GM12878 (cell line): ENCODE data around the gene ARHGAP32. TPM values are rescaled to one million over a fixed set of nuclear protein-coding genes. Genes with fewer than 3 reads are reported as not detected.

Experiments used
- ATAC-seq: fragments of 200-7000 bp; cut with Tn5 transposase; 3 replicates; pipeline ENCODE4 v1.9.1; 2020; ENCODE audit warnings: mild to moderate bottlenecking, moderate library complexity
- BruUV-seq: library from RNA; stranded (reverse); fragments of 400-500 nt; replicated peaks from 2 replicates; lab custom pipeline; 2021; lab: Mats Ljungman, UMichigan
- CTCF ChIA-PET: fragments of 300-600 bp; sonication (Branson Sonifier 250); formaldehyde crosslinking; extraction: SDS; loops from one replicate; lab custom pipeline; 2021; ENCODE audit warnings: inconsistent platforms; lab: Yijun Ruan, JAX
- POLR2A ChIA-PET: fragments of 350-600 bp; formaldehyde crosslinking; extraction: SDS; loops from one replicate; lab custom pipeline; 2021; ENCODE audit warnings: inconsistent platforms; lab: Charles Lee
- RAD21 ChIA-PET: fragments of 300-600 bp; sonication (Branson Sonifier 250); formaldehyde crosslinking; loops from one replicate; lab custom pipeline; 2023; ENCODE audit warnings: antibody characterized with exemption; ENCODE audit not compliant: unreplicated experiment; lab: Charles Lee
- SMC1A ChIA-PET: fragments of 300-600 bp; sonication (Branson Sonifier 250); formaldehyde crosslinking; loops from one replicate; lab custom pipeline; 2023; ENCODE audit not compliant: unreplicated experiment, uncharacterized antibody; lab: Charles Lee
- DNase-seq: peaks from one replicate; pipeline ENCODE4 v3.0.0-alpha.2; 2011; ENCODE audit warnings: low read depth, low spot score
- FAIRE-seq: peaks from 3 replicates; lab custom pipeline; 2011; peaks lifted over from hg19 to GRCh38; lab: Jason Lieb, UNC
- H2AFZ ChIP-seq: 2 replicates; pipeline ENCODE4 v1.6.0; 2011; ENCODE audit warnings: low read depth, low read length, control low read depth; ENCODE audit not compliant: control insufficient read depth
- H3K27ac ChIP-seq: 2 replicates; pipeline ENCODE4 v1.5.1; 2011; ENCODE audit warnings: control low read depth; ENCODE audit not compliant: control insufficient read depth, insufficient read depth
- H3K27me3 ChIP-seq, 2 experiments: replicated peaks in 1 of 2; 2 replicates each; pipeline versions ENCODE4 v1.6.0 to v1.6.1; 2011; ENCODE audit warnings: low read length in 1 of 2; ENCODE audit not compliant: control insufficient read depth in 2 of 2, insufficient read depth in 2 of 2
- H3K36me3 ChIP-seq, 2 experiments: 2 replicates each; pipeline ENCODE4 v1.5.1; 2011; ENCODE audit warnings: low read length in 1 of 2; ENCODE audit not compliant: control insufficient read depth in 2 of 2, insufficient read depth in 2 of 2
- H3K4me1 ChIP-seq: 2 replicates; pipeline ENCODE4 v1.6.1; 2011; ENCODE audit warnings: mild to moderate bottlenecking, low read length, moderate library complexity, mixed read lengths; ENCODE audit not compliant: control insufficient read depth, insufficient read depth
- H3K4me2 ChIP-seq: 2 replicates; pipeline ENCODE4 v1.6.0; 2011; ENCODE audit warnings: control low read depth; ENCODE audit not compliant: control insufficient read depth, insufficient read depth
- H3K4me3 ChIP-seq: fragments of 200-600 bp; sonication (generic); 2 replicates; pipeline ENCODE4 v1.5.1; 2016
- H3K79me2 ChIP-seq: 2 replicates; pipeline ENCODE4 v1.6.0; 2011; ENCODE audit warnings: low read length; ENCODE audit not compliant: control insufficient read depth, insufficient read depth
- H3K9ac ChIP-seq: 2 replicates; pipeline ENCODE4 v1.8.0; 2011; ENCODE audit warnings: low read length, control low read depth, mixed read lengths; ENCODE audit not compliant: control insufficient read depth, insufficient read depth
- H3K9me3 ChIP-seq: replicated peaks from 3 replicates; pipeline ENCODE4 v1.5.1; 2011; ENCODE audit warnings: mild to moderate bottlenecking, low read length; ENCODE audit not compliant: control insufficient read depth, insufficient read depth
- H4K20me1 ChIP-seq: 2 replicates; pipeline ENCODE4 v1.6.0; 2011; ENCODE audit not compliant: control insufficient read depth, insufficient read depth
- BACH1 ChIP-seq: fragments of 450-650 bp; IDR thresholded peaks from 2 replicates; pipeline ENCODE4 v1.6.1; 2017; ENCODE audit warnings: mild to moderate bottlenecking, borderline replicate concordance
- CHD4 ChIP-seq: fragments of 200-600 bp; sonication (generic); IDR thresholded peaks from 2 replicates; pipeline ENCODE4 v1.6.1; 2016; ENCODE audit warnings: mild to moderate bottlenecking
- CTCF ChIP-seq, 3 experiments: IDR thresholded peaks in 2 of 3; conservative IDR thresholded peaks in 1 of 3; 2 replicates each; pipeline ENCODE4 v1.5.1; 2011; ENCODE audit warnings: low read depth in 3 of 3, low read length in 3 of 3, mild to moderate bottlenecking in 3 of 3, control low read depth in 2 of 3, moderate library complexity in 2 of 3, inconsistent platforms in 1 of 3, mixed read lengths in 1 of 3; ENCODE audit not compliant: control insufficient read depth in 2 of 3, insufficient read depth in 1 of 3; ENCODE audit errors: extremely low read depth in 1 of 3
- E4F1 ChIP-seq: fragments of 450-650 bp; IDR thresholded peaks from 2 replicates; pipeline ENCODE4 v1.6.1; 2018; ENCODE audit warnings: borderline replicate concordance, mild to moderate bottlenecking; ENCODE audit not compliant: partially characterized antibody
- ELK1 ChIP-seq: IDR thresholded peaks from 2 replicates; pipeline ENCODE4 v1.6.1; 2012; ENCODE audit warnings: low read depth, low read length, improper control_type of control experiment
- MEF2A ChIP-seq: IDR thresholded peaks from 2 replicates; pipeline ENCODE4 v1.6.1; 2011; ENCODE audit warnings: low read depth, mild to moderate bottlenecking, low read length, moderate library complexity; ENCODE audit not compliant: insufficient read depth
- PML ChIP-seq: IDR thresholded peaks from 2 replicates; pipeline ENCODE4 v1.6.1; 2012; ENCODE audit warnings: low read length, inconsistent platforms
- POLR2AphosphoS5 ChIP-seq: IDR thresholded peaks from 2 replicates; pipeline ENCODE4 v1.6.1; 2011; ENCODE audit warnings: mild to moderate bottlenecking, low read length, inconsistent platforms
- RAD21 ChIP-seq: IDR thresholded peaks from 2 replicates; pipeline ENCODE4 v1.6.1; 2011; ENCODE audit warnings: mild to moderate bottlenecking, low read depth, low read length, moderate library complexity; ENCODE audit not compliant: insufficient read depth
- SIN3A ChIP-seq: IDR thresholded peaks from 2 replicates; pipeline ENCODE4 v1.6.1; 2012; ENCODE audit warnings: low read depth, low read length, improper control_type of control experiment
- TARDBP ChIP-seq: IDR thresholded peaks from 2 replicates; pipeline ENCODE4 v1.6.1; 2016; ENCODE audit warnings: borderline replicate concordance
- WGBS: methylation state at CpG from one replicate; pipeline ENCODE4 v1.1.6; 2016; ENCODE audit warnings: low lambda C conversion rate; ENCODE audit not compliant: insufficient replicate concordance, insufficient coverage; ENCODE audit errors: missing lambda C conversion rate; 5-methylcytosine and 5-hydroxymethylcytosine counted together
- in situ Hi-C: fragments of 300-500 bp; cut with MboI; formaldehyde crosslinking; loops from 9 replicates; pipeline ENCODE4 v1.14.3; 2018; ENCODE audit warnings: mixed read lengths
- intact Hi-C: fragments of 100-400 bp; cut with micrococcal nuclease; formaldehyde crosslinking; loops from one replicate; pipeline ENCODE4 v1.14.2; 2022; ENCODE audit not compliant: unreplicated experiment
- polyA plus RNA-seq, 11 experiments: library from polyadenylated mRNA; depleted of rRNA in 4 of 11; unstranded in 6 of 11; stranded (reverse) in 5 of 11; fragments of >200 nt; fragmentation: Nextera tagmentation in 4 of 11; fragmentation: Illumina TruSeq in 1 of 11; extraction: Ambion mirVana in 4 of 11; extraction: Trizol in 1 of 11; gene quantifications; 1 replicate in 1 of 11; 2 replicates in 10 of 11; pipeline versions ENCODE4 v1.2.1 to v1.2.3, GENCODE V29; 2011 to 2016; ENCODE audit warnings: inconsistent platforms in 2 of 11, missing spikeins in 2 of 11, low read depth in 1 of 11
- total RNA-seq, 4 experiments: library from RNA; depleted of rRNA in 3 of 4; stranded (reverse); fragments of >200 nt in 3 of 4; fragmentation: Illumina TruSeq in 1 of 4; extraction: Trizol in 1 of 4; gene quantifications; 2 replicates each; pipeline versions ENCODE4 v1.2.1 to v1.2.3, GENCODE V29; 2013 to 2021

The ARHGAP32 gene
- total and polyA plus RNA-seq, 10 of the 15 experiments (the other 5 are each of a cell fraction or from before 2014, with no cell fraction given): under 0.01 to 0.46 (median 0.12) TPM; not detected in 1

GRCh38 chr11:129089279-129089678 lies 102.8 kb downstream of the ARHGAP32 start:
- intact Hi-C loops (no loop called here), in situ Hi-C loops (no loop called here)
- H3K9me3 ChIP-seq: no peaks in the 10 kb centered on the region
- no peaks in the 10 kb centered on the region for H4K20me1 ChIP-seq
- no peaks in the 10 kb centered on the region for H3K4me1 ChIP-seq
- no peaks in the 10 kb centered on the region for H3K79me2 ChIP-seq
- no peak overlapping the region for H3K4me3 ChIP-seq
- no peak overlapping the region for H3K27ac ChIP-seq
- no peaks in the 10 kb centered on the region for H3K27me3 ChIP-seq
- CTCF ChIA-PET: interaction anchor here (0.9 kb wide), 1 partner anchor 45 kb away, joined by 3 read pairs; no protein-coding TSS in a partner anchor
- DNase-seq (no peak), ATAC-seq (no peak), FAIRE-seq (no peak)
- SMC1A ChIA-PET: no interaction called here
- H3K4me2 ChIP-seq: no peak overlapping the region
- WGBS: 19% methylated on average over 5 of the region's 5 CpGs
- RAD21 ChIA-PET: no interaction called here
- TF ChIP-seq CTCF (IDR thresholded peaks at IDR 0.05 in 2 of 3, conservative IDR thresholded peaks at IDR 0.05 in 1 of 3; ENCODE audit: control insufficient read depth in 2 of 3, extremely low read depth in 1 of 3, insufficient read depth in 1 of 3, low read depth in 3 of 3, low read length in 3 of 3) (no peak), TARDBP (no peak), RAD21 (no peak)
- no peak overlapping the region for H2AFZ ChIP-seq
- no peaks in the 10 kb centered on the region for H3K36me3 ChIP-seq
- no peak overlapping the region for H3K9ac ChIP-seq
- POLR2A ChIA-PET: no interaction called here
- BruUV-seq: no TSS peak

GRCh38 chr11:129086976-129087375 lies 105.1 kb downstream of the ARHGAP32 start:
- no peaks in the 10 kb centered on the region for H3K9me3 ChIP-seq
- H3K27ac ChIP-seq: no peak overlapping the region
- POLR2A ChIA-PET: no interaction called here
- BruUV-seq: no TSS peak
- CTCF ChIA-PET: no interaction called here
- no peak overlapping the region for H3K4me2 ChIP-seq
- in situ Hi-C loops: no loop called here
- no peaks in the 10 kb centered on the region for H3K4me1 ChIP-seq
- DNase-seq (no peak), FAIRE-seq (no peak), ATAC-seq (no peak)
- no peak overlapping the region for H3K4me3 ChIP-seq
- SMC1A ChIA-PET: no interaction called here
- H3K36me3 ChIP-seq: no peaks in the 10 kb centered on the region
- RAD21 ChIA-PET: no interaction called here
- no peaks in the 10 kb centered on the region for H4K20me1 ChIP-seq
- no peaks in the 10 kb centered on the region for H3K79me2 ChIP-seq
- WGBS: 0% methylated on average over 1 of the region's 1 CpG
- H3K9ac ChIP-seq: no peak overlapping the region
- intact Hi-C loops: no loop called here
- no peaks in the 10 kb centered on the region for H3K27me3 ChIP-seq
- H2AFZ ChIP-seq: no peak overlapping the region
- TF ChIP-seq BACH1 (no peak), ELK1 (no peak), MEF2A (no peak), POLR2AphosphoS5 (no peak), CHD4 (no peak), SIN3A (no peak), PML (no peak), E4F1 (no peak)
